Breast epithelium (tissue), 4 donors: Measurements from ENCODE around the gene MYBPC1. TPM values are rescaled to one million over a fixed set of nuclear protein-coding genes. Genes with fewer than 3 reads are reported as not detected.
A peak's percentile ranks its signal among the peaks of the same experiment; 100 is the strongest.

Experiments used
- DNase-seq, 2 donors: peaks; one replicate each; pipeline ENCODE4 v3.0.0-alpha.2; 2019; ENCODE audit warnings: low spot score in 2 of 2
- H3K27ac ChIP-seq, 2 donors: fragments of 200-600 bp; sonication (generic) in 1 of 2; one replicate each; pipeline ENCODE4 v1.5.1; 2016 to 2019; ENCODE audit warnings: mild to moderate bottlenecking in 1 of 2
- H3K27me3 ChIP-seq, 2 donors: fragments of 200-600 bp; sonication (generic) in 1 of 2; one replicate each; pipeline versions ENCODE4 v1.5.1 to v1.6.0; 2017 to 2019; ENCODE audit warnings: control low read depth in 1 of 2, mild to moderate bottlenecking in 1 of 2
- H3K36me3 ChIP-seq: fragments of 200-600 bp; one replicate; pipeline ENCODE4 v1.5.1; 2019
- H3K4me1 ChIP-seq, 2 donors: fragments of 200-600 bp; sonication (generic); one replicate each; pipeline ENCODE4 v1.5.1; 2016 to 2019; ENCODE audit warnings: control low read depth in 1 of 2
- H3K4me3 ChIP-seq, 3 donors: fragments of 200-600 bp; sonication (generic); 1 replicate in 2 of 3; 2 replicates in 1 of 3; pipeline ENCODE4 v1.5.1; 2016 to 2019; ENCODE audit warnings: mild to moderate bottlenecking in 3 of 3, moderate library complexity in 2 of 3
- H3K9me3 ChIP-seq, 2 donors: fragments of 200-600 bp; sonication (generic) in 1 of 2; one replicate each; pipeline ENCODE4 v1.5.1; 2016 to 2019; ENCODE audit warnings: control low read depth in 1 of 2
- CTCF ChIP-seq, 3 donors: fragments of 450-650 bp; IDR thresholded peaks; one replicate each; pipeline ENCODE4 v1.5.1; 2016 to 2017; ENCODE audit warnings: antibody characterized with exemption in 3 of 3, mild to moderate bottlenecking in 3 of 3, moderate library complexity in 3 of 3
- POLR2A ChIP-seq: fragments of 450-650 bp; IDR thresholded peaks from one replicate; pipeline ENCODE4 v1.6.1; 2016; ENCODE audit warnings: antibody characterized with exemption, mild to moderate bottlenecking, moderate library complexity
- POLR2AphosphoS5 ChIP-seq, 3 donors: sonication (generic); formaldehyde crosslinking; IDR thresholded peaks; one replicate each; pipeline ENCODE4 v1.6.1; 2017; ENCODE audit warnings: antibody characterized with exemption in 3 of 3
- intact Hi-C: fragments of 100-400 bp; cut with DNase I; formaldehyde crosslinking; loops from one replicate; pipeline ENCODE4 v1.15.1; 2023; ENCODE audit warnings: low total_unique reads
- total RNA-seq, 3 donors: library from RNA; depleted of rRNA; stranded (reverse); fragments of >200 nt; gene quantifications; one replicate each; pipeline ENCODE4 v1.1.0, GENCODE V29; 2016

The MYBPC1 gene
- total RNA-seq, 3 donors from 2014 or later = 0.64 to 395 (median 92.2) TPM

GRCh38 chr12:101697930-101698799 is 103.4 kb downstream of the MYBPC1 start:
- intact Hi-C loops = no loop called here
- H3K9me3 ChIP-seq = no peaks in the 10 kb centered on the region
- H3K36me3 ChIP-seq = no peaks in the 10 kb centered on the region
- TF ChIP-seq CTCF (IDR thresholded peaks at IDR 0.05) (no peak), POLR2A (no peak), POLR2AphosphoS5 (IDR thresholded peaks at IDR 0.05) (peak; percentile 8 to 32 (median 25))
- H3K27ac ChIP-seq = peak overlapping the region; percentile 87 to 93
- DNase-seq = peak in 1 of 2 donors; percentile 23
- no peaks in the 10 kb centered on the region for H3K27me3 ChIP-seq
- peaks cover 0 to 3% of the 10 kb centered on the region in 2 donors for H3K4me1 ChIP-seq
- peak overlapping the region; percentile 83 to 99 (median 83) for H3K4me3 ChIP-seq

- intact Hi-C loops = no loop called here
- H3K27ac ChIP-seq = peak overlapping the region; percentile 87 to 93
- DNase-seq = no peak
Measured at GRCh38 chr12:101698800-101699347, 104.1 kb downstream of the MYBPC1 start.

GRCh38 chr12:101700299-101700820 is 105.6 kb downstream of the MYBPC1 start:
- no peak for TF ChIP-seq POLR2AphosphoS5 (IDR thresholded peaks at IDR 0.05)
- no peak for TF ChIP-seq CTCF (IDR thresholded peaks at IDR 0.05)
- no peak for TF ChIP-seq POLR2A
- intact Hi-C loops = loop anchor here (2.0 kb wide), 1 partner anchor 56 kb away; no protein-coding TSS in a partner anchor
- Histone ChIP-seq H3K9me3 (no peaks in the 10 kb centered on the region), H3K27ac (peak overlapping the region in 1 of 2 donors; percentile 62), H3K27me3 (no peaks in the 10 kb centered on the region), H3K4me1 (peaks cover 0 to 3% of the 10 kb centered on the region in 2 donors), H3K4me3 (peak overlapping the region in 2 of 3 donors; percentile 83 to 99), H3K36me3 (no peaks in the 10 kb centered on the region)
- no peak for DNase-seq

More at GRCh38 chr12:101698800-101699347, 104.1 kb downstream of the MYBPC1 start:
- H3K36me3 ChIP-seq = no peaks in the 10 kb centered on the region
- no peaks in the 10 kb centered on the region for H3K27me3 ChIP-seq
- H3K4me1 ChIP-seq = peaks cover 0 to 3% of the 10 kb centered on the region in 2 donors
- H3K4me3 ChIP-seq = peak overlapping the region; percentile 83 to 99 (median 83)
- TF ChIP-seq POLR2AphosphoS5 (IDR thresholded peaks at IDR 0.05) (no peak), POLR2A (no peak), CTCF (IDR thresholded peaks at IDR 0.05) (no peak)
- H3K9me3 ChIP-seq = no peaks in the 10 kb centered on the region

GRCh38 chr12:101703487-101703886 is 108.7 kb downstream of the MYBPC1 start:
- H3K27ac ChIP-seq = peak overlapping the region; percentile 19 to 53
- TF ChIP-seq POLR2A (no peak), POLR2AphosphoS5 (IDR thresholded peaks at IDR 0.05) (no peak), CTCF (IDR thresholded peaks at IDR 0.05) (no peak)
- no peaks in the 10 kb centered on the region for H3K27me3 ChIP-seq
- intact Hi-C loops = no loop called here
- H3K4me3 ChIP-seq = peak overlapping the region in 1 of 3 donors; percentile 38
- H3K9me3 ChIP-seq = no peaks in the 10 kb centered on the region
- DNase-seq = no peak
- H3K36me3 ChIP-seq = no peaks in the 10 kb centered on the region
- H3K4me1 ChIP-seq = no peaks in the 10 kb centered on the region
